Measurements from ENCODE around the gene ATAD2B. TPM values are rescaled to one million over a fixed set of nuclear protein-coding genes. Genes with fewer than 3 reads are reported as not detected.

ATAD2B gene
- total RNA-seq, 2 experiments from 2014 or later, result 9.4 to 21.7 TPM

DNA sequence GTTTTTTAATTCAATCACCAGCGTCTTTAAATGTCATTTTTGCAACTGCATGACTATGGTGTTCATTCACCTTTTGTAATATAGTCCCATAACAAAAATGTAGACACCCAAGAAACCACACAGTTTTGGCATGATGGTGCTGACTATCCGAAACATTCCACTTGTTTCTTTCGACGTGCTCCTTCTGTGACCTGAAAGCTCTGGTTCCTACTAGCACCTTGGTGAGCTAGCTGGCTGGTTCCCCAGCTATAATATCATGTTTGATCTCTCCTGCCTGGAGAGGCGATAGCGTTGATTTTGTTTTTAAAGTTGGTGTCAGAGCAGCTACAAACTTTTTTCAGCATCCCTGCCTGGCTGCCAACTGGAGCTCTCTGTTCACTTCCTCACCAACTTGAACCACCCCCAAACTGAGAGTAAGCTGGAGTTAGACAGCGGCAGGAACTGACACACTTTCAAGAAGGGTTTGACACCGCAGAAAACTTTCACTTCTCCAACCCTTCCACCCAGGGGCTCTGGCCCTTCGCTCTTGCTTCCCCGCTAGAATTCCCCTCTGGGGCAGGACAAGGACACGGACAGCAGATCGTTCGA, 1.1 kb downstream of the ATAD2B start:
- Histone ChIP-seq H3K27ac (ENCODE audit: low read depth, low read length, poor library complexity, severe bottlenecking) (peak overlapping the region; percentile 76), H3K4me1 (ENCODE audit: insufficient read depth, low read length, poor library complexity, severe bottlenecking) (peaks cover 38% of the 10 kb centered on the region), H3K36me3 (ENCODE audit: insufficient read depth, low read length) (no peaks in the 10 kb centered on the region), H3K4me3 (ENCODE audit: low read depth, low read length, poor library complexity, severe bottlenecking) (peak overlapping the region; percentile 89), H3K79me2 (ENCODE audit: insufficient read depth, low read depth, low read length) (peaks cover 35% of the 10 kb centered on the region; the same call in 1 of the 2 replicates), H3K9me2 (ENCODE audit: insufficient read depth, low read length) (no peaks in the 10 kb centered on the region), H2AFZ (ENCODE audit: low read length) (peak overlapping the region; percentile 86; the same call in 1 of the 2 replicates), H3K9me3 (ENCODE audit: low read length) (no peaks in the 10 kb centered on the region), H3K4me2 (ENCODE audit: low read length) (peak overlapping the region; percentile 100), H4K20me1 (ENCODE audit: insufficient read depth, low read length) (peaks cover 7% of the 10 kb centered on the region; the same call in 1 of the 2 replicates)
- ChIA-PET POLR2A (interaction anchor here (0.5 to 5.2 kb wide), 18 partner anchors 11 to 158 kb away, joined by 3 to 50 read pairs (median 3); partner anchors contain the start of genes SF3B6, TP53I3, UBXN2A and WDCP), CTCF (ENCODE audit: unreplicated experiment) (interaction anchor here (0.9 to 2.1 kb wide), 4 partner anchors 33 to 150 kb away, joined by 3 to 11 read pairs (median 4); partner anchors contain the start of genes SF3B6 and WDCP)
- intact Hi-C loops (cut with micrococcal nuclease; ENCODE audit: unreplicated experiment), result loop anchor here (1.0 to 5.0 kb wide), 7 partner anchors 63 to 435 kb away; partner anchors contain the start of genes FKBP1B, ITSN2, SF3B6 and TP53I3
- no peak for TF ChIP-seq EZH2phosphoT487 (IDR thresholded peaks at IDR 0.05; ENCODE audit: borderline replicate concordance, low read depth, low read length)
- TF ChIP-seq, protein P1, sequence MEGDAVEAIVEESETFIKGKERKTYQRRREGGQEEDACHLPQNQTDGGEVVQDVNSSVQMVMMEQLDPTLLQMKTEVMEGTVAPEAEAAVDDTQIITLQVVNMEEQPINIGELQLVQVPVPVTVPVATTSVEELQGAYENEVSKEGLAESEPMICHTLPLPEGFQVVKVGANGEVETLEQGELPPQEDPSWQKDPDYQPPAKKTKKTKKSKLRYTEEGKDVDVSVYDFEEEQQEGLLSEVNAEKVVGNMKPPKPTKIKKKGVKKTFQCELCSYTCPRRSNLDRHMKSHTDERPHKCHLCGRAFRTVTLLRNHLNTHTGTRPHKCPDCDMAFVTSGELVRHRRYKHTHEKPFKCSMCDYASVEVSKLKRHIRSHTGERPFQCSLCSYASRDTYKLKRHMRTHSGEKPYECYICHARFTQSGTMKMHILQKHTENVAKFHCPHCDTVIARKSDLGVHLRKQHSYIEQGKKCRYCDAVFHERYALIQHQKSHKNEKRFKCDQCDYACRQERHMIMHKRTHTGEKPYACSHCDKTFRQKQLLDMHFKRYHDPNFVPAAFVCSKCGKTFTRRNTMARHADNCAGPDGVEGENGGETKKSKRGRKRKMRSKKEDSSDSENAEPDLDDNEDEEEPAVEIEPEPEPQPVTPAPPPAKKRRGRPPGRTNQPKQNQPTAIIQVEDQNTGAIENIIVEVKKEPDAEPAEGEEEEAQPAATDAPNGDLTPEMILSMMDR (conservative IDR thresholded peaks at IDR 0.05; ENCODE audit: low read length), result no peak
- peak; percentile 86 for DNase-seq (ENCODE audit: low spot score)
- BruUV-seq (replicated peaks), result no TSS peak

DNA sequence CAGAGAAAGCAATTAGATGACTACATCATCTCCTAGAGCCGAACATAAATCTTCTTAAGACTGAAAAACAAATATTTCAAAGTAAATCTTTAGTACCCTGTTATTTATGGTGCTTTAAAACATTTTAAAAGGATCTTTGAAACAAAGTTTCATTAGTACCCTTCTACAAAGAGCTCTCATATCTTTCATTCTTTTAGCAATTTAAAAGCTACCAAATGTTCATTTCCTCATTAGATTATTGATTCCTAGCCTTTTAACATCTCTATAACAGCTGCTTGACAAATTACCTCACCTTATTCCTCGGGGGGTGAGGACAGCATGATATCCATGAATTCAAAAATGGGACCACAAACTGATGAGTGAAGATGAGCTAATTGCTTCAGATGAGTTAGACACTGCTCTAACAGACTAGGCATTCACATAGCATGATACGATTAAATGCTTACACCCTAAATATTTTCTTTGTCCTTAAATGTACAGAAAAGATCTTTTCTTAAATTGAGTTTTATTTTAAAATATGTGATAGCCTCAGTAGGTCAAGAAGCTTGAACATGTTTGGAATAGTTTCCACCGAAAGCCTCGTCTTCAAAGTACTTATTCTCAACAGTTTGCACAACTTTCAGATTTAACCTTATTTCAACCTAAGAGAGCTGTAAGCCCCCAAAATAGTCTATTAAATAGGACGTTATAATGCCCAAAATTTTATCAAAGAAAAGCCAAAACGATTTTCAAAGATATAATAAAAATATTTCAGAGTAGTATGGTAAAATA, 2.1 kb downstream of the ATAD2B start:
- no peaks in the 10 kb centered on the region for H3K9me3 ChIP-seq (ENCODE audit: low read length)
- peaks cover 35% of the 10 kb centered on the region; the same call in 1 of the 2 replicates for H3K79me2 ChIP-seq (ENCODE audit: insufficient read depth, low read depth, low read length)
- DNase-seq (ENCODE audit: low spot score), result no peak
- H3K4me2 ChIP-seq (ENCODE audit: low read length), result peak overlapping the region; percentile 100
- no peaks in the 10 kb centered on the region for H3K9me2 ChIP-seq (ENCODE audit: insufficient read depth, low read length)
- H3K36me3 ChIP-seq (ENCODE audit: insufficient read depth, low read length), result no peaks in the 10 kb centered on the region
- CTCF ChIA-PET (ENCODE audit: unreplicated experiment), result interaction anchor here (0.7 to 1.3 kb wide), 2 partner anchors 32 to 160 kb away, joined by 3 to 4 read pairs; partner anchors contain the start of gene TP53I3
- POLR2A ChIA-PET, result interaction anchor here (0.6 to 5.2 kb wide), 15 partner anchors 14 to 154 kb away, joined by 3 to 50 read pairs (median 3); partner anchors contain the start of genes SF3B6, UBXN2A and WDCP
- H3K27ac ChIP-seq (ENCODE audit: low read depth, low read length, poor library complexity, severe bottlenecking), result no peak overlapping the region
- peak overlapping the region; percentile 89 for H3K4me3 ChIP-seq (ENCODE audit: low read depth, low read length, poor library complexity, severe bottlenecking)
- intact Hi-C loops (cut with micrococcal nuclease; ENCODE audit: unreplicated experiment), result loop anchor here (5.0 kb wide), 2 partner anchors 123 to 138 kb away; partner anchors contain the start of genes FKBP1B and WDCP
- no peak overlapping the region for H2AFZ ChIP-seq (ENCODE audit: low read length)
- TSS peak; percentile 55 for BruUV-seq (replicated peaks)
- H3K4me1 ChIP-seq (ENCODE audit: insufficient read depth, low read length, poor library complexity, severe bottlenecking), result peaks cover 38% of the 10 kb centered on the region
- TF ChIP-seq EZH2phosphoT487 (IDR thresholded peaks at IDR 0.05; ENCODE audit: borderline replicate concordance, low read depth, low read length), result no peak
- TF ChIP-seq, protein P1 (conservative IDR thresholded peaks at IDR 0.05; ENCODE audit: low read length), result no peak
- H4K20me1 ChIP-seq (ENCODE audit: insufficient read depth, low read length), result peaks cover 7% of the 10 kb centered on the region; the same call in 1 of the 2 replicates

Data from OCI-LY7 (cell line).